ENCODE measurements around the gene LRRN4CL.
"Not testable (repeated sequence)": the region's sequence is repeated elsewhere in the genome, so short reads cannot be mapped to it uniquely, and the experiment has no call there.

LRRN4CL gene

GRCh38 chr11:62675415-62675814, 13.9 kb downstream of the LRRN4CL start:
- not testable (repeated sequence) for DNase-seq

- DNase-seq, result no peak
These were observed 16.2 kb downstream of the LRRN4CL start for GRCh38 chr11:62673196-62673525.

- DNase-seq, result peak; percentile 83
These were observed 17.5 kb downstream of the LRRN4CL start, which contains the start of the genes LBHD1 and UQCC3 for GRCh38 chr11:62671608-62672389. TSS of gene LBHD1 (minus strand) at chr11:62672267. CDS start at chr11:62670031, 2,236 bp downstream. TSS of gene UQCC3 (plus strand) at chr11:62671673. CDS start at chr11:62671746, 73 bp downstream.

GRCh38 chr11:62671236-62671607, 18.1 kb downstream of the LRRN4CL start:
- peak; percentile 45 for DNase-seq

GRCh38 chr11:62669420-62670161, 19.7 kb downstream of the LRRN4CL start:
- peak; percentile 54 for DNase-seq

GRCh38 chr11:62667460-62667859, 21.9 kb downstream of the LRRN4CL start:
- DNase-seq, result no peak

- peak; percentile 22 for DNase-seq
These were observed 22.9 kb downstream of the LRRN4CL start for GRCh38 chr11:62666259-62666926.

- peak; percentile 57 for DNase-seq
These were observed 23.6 kb downstream of the LRRN4CL start for GRCh38 chr11:62665599-62666258.

- peak; percentile 93 for DNase-seq
These were observed 24.2 kb downstream of the LRRN4CL start, which contains the start of the genes C11orf98 and CSKMT for GRCh38 chr11:62665075-62665598. TSS of gene C11orf98 (minus strand) at chr11:62665210. CDS start at chr11:62665169, 41 bp downstream. TSS of gene CSKMT (plus strand) at chr11:62665312. CDS start at chr11:62665880, 568 bp downstream.

- DNase-seq, result peak; percentile 66
These were observed 24.8 kb downstream of the LRRN4CL start for GRCh38 chr11:62664405-62665074.

GRCh38 chr11:62656796-62657429, 32.4 kb downstream of the LRRN4CL start:
- DNase-seq, result no peak

GRCh38 chr11:62654297-62654696, 35.0 kb downstream of the LRRN4CL start:
- no peak for DNase-seq

GRCh38 chr11:62652161-62653006, 36.9 kb downstream of the LRRN4CL start:
- DNase-seq, result peak; percentile 49

GRCh38 chr11:62650283-62650682, 39.0 kb downstream of the LRRN4CL start:
- DNase-seq, result not testable (repeated sequence)

GRCh38 chr11:62649486-62649885, 39.8 kb downstream of the LRRN4CL start:
- DNase-seq, result no peak

GRCh38 chr11:62648967-62649364, 40.4 kb downstream of the LRRN4CL start:
- DNase-seq, result no peak

- DNase-seq, result no peak
These were observed 41.0 kb downstream of the LRRN4CL start for GRCh38 chr11:62648185-62648966.

- no peak for DNase-seq
These were observed 41.7 kb downstream of the LRRN4CL start for GRCh38 chr11:62647609-62648005.

GRCh38 chr11:62646825-62647608, 42.3 kb downstream of the LRRN4CL start:
- DNase-seq, result no peak

All from hematopoietic multipotent progenitor cell treated with erythropoietin and hydrocortisone succinate and interleukin-3 and kit ligand, for 8 days (in vitro differentiated cells).